HG03558 (cell line): ENCODE results near the gene DYSF.

Experiments
- ATAC-seq: cut with Tn5 transposase; IDR thresholded peaks from one replicate; pipeline ENCODE4 v1.9.1; 2021; ENCODE audit warnings: moderate number of reproducible peaks; ENCODE audit not compliant: unreplicated experiment; ENCODE audit errors: extremely low read depth

Gene DYSF

DNA sequence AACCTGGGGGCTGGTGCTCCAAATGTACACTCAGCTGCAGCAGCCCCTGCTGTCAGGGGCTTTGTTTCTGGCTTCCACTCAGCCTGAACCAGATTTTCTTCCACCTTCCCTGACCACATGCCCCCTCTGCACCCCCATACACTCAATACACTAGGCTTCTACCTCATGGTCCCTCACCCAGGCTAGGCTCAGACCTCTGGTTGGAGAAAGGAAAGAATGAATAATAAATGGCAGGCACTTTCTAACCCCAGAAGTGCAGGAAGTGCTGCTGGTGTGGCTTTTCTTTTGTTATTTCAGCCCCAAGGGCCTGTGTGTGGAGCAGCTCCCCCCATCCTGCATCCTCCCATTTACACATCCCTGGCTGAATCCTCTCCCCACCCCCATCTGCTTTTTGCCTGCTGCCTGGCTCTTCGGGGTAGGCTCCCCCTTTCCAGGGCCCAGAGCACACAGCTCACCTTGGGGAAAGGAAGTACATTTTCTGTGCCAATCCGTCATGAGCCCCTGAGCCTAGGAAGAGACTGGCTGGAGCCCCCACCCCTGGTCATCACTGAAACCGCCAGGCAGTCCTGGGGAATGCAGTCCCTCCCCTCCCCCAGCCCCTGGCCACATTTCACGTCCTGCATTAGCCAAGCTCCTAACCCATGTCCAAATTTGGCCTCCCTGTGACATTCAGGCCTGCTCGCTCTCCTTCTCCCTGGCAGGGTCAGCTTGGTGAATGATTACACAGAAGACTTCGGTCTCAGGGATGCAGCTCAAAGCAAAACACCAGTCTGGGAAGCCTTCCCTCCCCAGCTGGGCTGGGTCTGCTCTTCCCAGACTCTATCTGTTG lies 2.6 kb downstream of the DYSF start:
- ATAC-seq = no peak

GRCh38 chr2:71456617-71457016 lies 3.3 kb downstream of the DYSF start:
- ATAC-seq = no peak

GRCh38 chr2:71457123-71457915 lies 4.0 kb downstream of the DYSF start:
- ATAC-seq = no peak

DNA sequence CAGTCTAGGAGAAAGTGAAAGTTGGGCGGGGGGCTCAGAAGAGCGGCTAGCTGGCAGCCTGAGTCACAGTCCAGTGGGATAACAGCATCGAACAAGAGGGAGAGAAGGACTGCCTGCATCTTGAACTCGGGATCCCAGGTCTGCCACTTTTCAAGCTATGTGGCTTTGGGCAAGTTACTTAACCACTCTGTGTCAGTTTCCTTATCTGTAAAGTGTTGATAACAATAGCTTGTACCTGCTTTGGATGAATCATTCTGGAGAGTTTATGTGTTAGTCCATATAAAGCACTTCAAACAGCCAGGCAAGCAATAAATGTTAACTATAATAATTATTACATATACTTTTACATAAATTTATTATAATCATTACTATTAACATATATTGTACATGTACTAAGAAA lies 4.6 kb downstream of the DYSF start:
- ATAC-seq = no peak

DNA sequence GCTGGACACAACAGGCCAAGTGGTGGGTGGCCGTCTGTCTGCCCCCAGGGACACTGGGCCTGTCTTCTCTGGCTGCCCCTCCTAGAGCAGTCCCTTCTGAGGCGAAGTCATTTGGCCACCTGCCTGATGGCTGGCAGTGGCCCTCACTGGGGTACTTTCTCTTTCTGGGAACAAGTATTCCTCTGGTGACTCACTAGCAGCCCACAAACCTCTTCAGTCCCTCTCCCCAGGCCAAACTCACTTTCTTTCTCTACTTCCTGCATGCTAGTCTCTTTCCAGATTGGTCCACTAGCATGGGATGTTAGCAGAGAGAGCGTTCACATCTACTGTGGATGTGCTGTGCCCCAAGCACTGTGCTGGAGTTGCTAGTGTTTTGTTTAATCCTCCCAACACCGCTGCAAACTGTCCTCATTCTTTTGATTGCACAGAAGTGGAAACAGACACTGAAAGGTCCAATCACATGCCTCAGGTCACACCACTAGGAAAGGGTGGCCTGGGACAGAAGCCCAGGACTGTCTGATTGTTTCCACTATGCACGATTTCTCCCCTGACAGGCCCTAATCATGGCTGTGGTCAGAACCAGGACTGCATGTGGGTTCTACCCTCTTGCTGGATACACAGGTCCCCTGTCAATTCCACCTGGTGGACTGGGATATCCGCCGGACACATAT lies 5.2 kb downstream of the DYSF start:
- ATAC-seq = no peak

DNA sequence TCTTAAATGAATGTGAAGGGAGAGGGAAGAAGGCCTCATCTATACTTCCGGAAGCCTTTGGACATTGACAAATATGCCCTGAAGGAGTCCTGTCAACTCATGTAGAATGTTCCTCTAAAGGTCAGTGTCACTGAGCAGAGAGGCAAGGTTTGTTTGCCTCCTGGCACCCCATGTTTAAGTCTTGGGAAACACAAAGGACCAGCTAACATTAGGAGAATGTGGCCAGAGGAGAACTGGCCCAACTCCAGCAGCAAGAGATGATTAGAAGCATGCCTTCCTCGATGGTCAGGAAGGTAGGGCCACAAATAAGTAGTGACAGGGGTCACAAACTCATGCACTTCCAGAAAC lies 5.7 kb downstream of the DYSF start:
- ATAC-seq = no peak

- ATAC-seq = no peak
These were observed 6.7 kb downstream of the DYSF start for GRCh38 chr2:71460056-71460455.

GRCh38 chr2:71460595-71461303 lies 7.4 kb downstream of the DYSF start:
- ATAC-seq = no peak

DNA sequence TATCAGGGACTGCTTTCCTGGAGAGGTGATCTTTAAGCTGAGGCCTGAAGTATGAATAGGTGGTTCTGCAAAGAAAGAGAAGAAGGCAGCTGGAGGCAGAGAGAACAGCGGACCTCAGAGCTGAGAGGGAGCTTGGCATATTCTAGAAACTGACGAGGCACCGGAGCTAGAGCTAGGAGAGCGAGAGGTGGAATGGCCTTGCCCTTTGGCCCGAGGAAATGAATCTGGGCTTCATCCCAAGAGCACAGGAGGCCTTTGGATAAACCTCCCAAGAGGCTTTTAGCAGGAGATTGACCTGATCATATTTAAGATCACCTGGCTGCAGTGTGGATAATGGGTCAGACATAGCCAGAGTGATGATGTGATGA lies 7.9 kb downstream of the DYSF start:
- no peak for ATAC-seq

GRCh38 chr2:71462056-71462605 lies 8.8 kb downstream of the DYSF start:
- no peak for ATAC-seq

- no peak for ATAC-seq
These were observed 9.4 kb downstream of the DYSF start for GRCh38 chr2:71462641-71463341.

GRCh38 chr2:71463342-71463654 lies 9.9 kb downstream of the DYSF start:
- ATAC-seq = no peak

GRCh38 chr2:71464389-71464788 lies 11.0 kb downstream of the DYSF start:
- no peak for ATAC-seq

GRCh38 chr2:71465356-71465755 lies 12.0 kb downstream of the DYSF start:
- no peak for ATAC-seq

GRCh38 chr2:71465961-71466300 lies 12.6 kb downstream of the DYSF start:
- no peak for ATAC-seq

- no peak for ATAC-seq
These were observed 13.2 kb downstream of the DYSF start for GRCh38 chr2:71466301-71467179.

GRCh38 chr2:71467180-71467815 lies 13.9 kb downstream of the DYSF start:
- ATAC-seq = no peak

GRCh38 chr2:71468279-71469015 lies 15.1 kb downstream of the DYSF start:
- ATAC-seq = no peak
